HepG2 (cell line): ENCODE measurements around the gene PDPK1. TPM values are rescaled to one million over a fixed set of nuclear protein-coding genes. Genes with fewer than 3 reads are reported as not detected.

ENCODE experiments used
- ATAC-seq: fragments of 200-7000 bp; cut with Tn5 transposase; 3 replicates; pipeline ENCODE4 v1.9.1; 2020; ENCODE audit warnings: mild to moderate bottlenecking, moderate library complexity
- BruUV-seq: library from RNA; stranded (reverse); fragments of 400-500 nt; replicated peaks from 2 replicates; lab custom pipeline; 2021; lab: Mats Ljungman, UMichigan
- CTCF ChIA-PET: fragments of 300-600 bp; formaldehyde crosslinking; extraction: SDS; loops from one replicate; lab custom pipeline; 2021; ENCODE audit warnings: low total read pairs, inconsistent platforms, low intra/inter-chr PET ratio; lab: Yijun Ruan, JAX
- POLR2A ChIA-PET: fragments of 350-600 bp; sonication (Branson Sonifier 250); formaldehyde crosslinking; loops from one replicate; lab custom pipeline; 2020; ENCODE audit warnings: antibody characterized with exemption, inconsistent platforms; lab: Yijun Ruan, JAX
- DNase-seq: peaks from one replicate; pipeline ENCODE4 v3.0.0-alpha.2; 2015; ENCODE audit warnings: low spot score
- FAIRE-seq: peaks from 3 replicates; lab custom pipeline; 2011; peaks lifted over from hg19 to GRCh38; lab: Jason Lieb, UNC
- H2AFZ ChIP-seq: one replicate; pipeline ENCODE4 v1.6.1; 2011; ENCODE audit warnings: low read length, inconsistent platforms
- H3K27ac ChIP-seq: fragments of 300-600 bp; 3 replicates; pipeline ENCODE4 v1.8.0; 2011; ENCODE audit warnings: mixed run types, mild to moderate bottlenecking, mixed read lengths, low read length, inconsistent platforms; ENCODE audit not compliant: insufficient read depth; ENCODE audit errors: extremely low read length
- H3K27me3 ChIP-seq, 2 experiments: fragments of 200-600 bp in 1 of 2; 2 replicates in 1 of 2; 3 replicates in 1 of 2; pipeline versions ENCODE4 v1.6.0 to v1.8.0; 2011; ENCODE audit warnings: low read length in 2 of 2, mild to moderate bottlenecking in 2 of 2, moderate library complexity in 2 of 2, inconsistent platforms in 1 of 2; ENCODE audit not compliant: insufficient read depth in 2 of 2, control insufficient read depth in 1 of 2
- H3K36me3 ChIP-seq, 2 experiments: fragments of 200-600 bp in 1 of 2; replicated peaks in 1 of 2; 2 replicates in 1 of 2; 3 replicates in 1 of 2; pipeline versions ENCODE4 v1.5.1 to v1.8.0; 2011; ENCODE audit warnings: low read length in 2 of 2, inconsistent platforms in 1 of 2; ENCODE audit not compliant: insufficient read depth in 2 of 2, control insufficient read depth in 1 of 2
- H3K4me1 ChIP-seq: 2 replicates; pipeline ENCODE4 v1.5.1; 2012; ENCODE audit warnings: low read length, inconsistent platforms; ENCODE audit not compliant: insufficient read depth
- H3K4me2 ChIP-seq: 2 replicates; pipeline ENCODE4 v1.6.0; 2011; ENCODE audit warnings: low read depth, low read length, inconsistent platforms
- H3K4me3 ChIP-seq, 3 experiments: fragments of 200-600 bp in 1 of 3; sonication (generic), shearing (Covaris generic) in 1 of 3; replicated peaks in 1 of 3; 2 replicates each; pipeline ENCODE4 v1.5.1; 2011 to 2016; ENCODE audit warnings: low read length in 3 of 3, inconsistent platforms in 2 of 3, low read depth in 2 of 3, mild to moderate bottlenecking in 2 of 3, control low read depth in 1 of 3, mixed read lengths in 1 of 3; ENCODE audit not compliant: insufficient read depth in 1 of 3
- H3K79me2 ChIP-seq: one replicate; pipeline ENCODE4 v1.6.1; 2011; ENCODE audit warnings: low read length, inconsistent platforms; ENCODE audit not compliant: insufficient read depth
- H3K9ac ChIP-seq: 2 replicates; pipeline ENCODE4 v1.6.0; 2011; ENCODE audit warnings: mild to moderate bottlenecking, low read depth, low read length, inconsistent platforms; ENCODE audit not compliant: insufficient read depth
- H3K9me3 ChIP-seq: 2 replicates; pipeline ENCODE4 v1.5.1; 2012; ENCODE audit warnings: mild to moderate bottlenecking, low read length
- H4K20me1 ChIP-seq: 2 replicates; pipeline ENCODE4 v1.6.0; 2011; ENCODE audit warnings: inconsistent platforms, mild to moderate bottlenecking, low read length, moderate library complexity; ENCODE audit not compliant: insufficient read depth
- CEBPB ChIP-seq: IDR thresholded peaks from 2 replicates; pipeline ENCODE4 v1.6.1; 2011; ENCODE audit warnings: low read depth, low read length, improper control_type of control experiment, borderline replicate concordance
- CSRNP1 ChIP-seq: sonication (generic); formaldehyde crosslinking; IDR thresholded peaks from 2 replicates; pipeline ENCODE4 v1.8.1; 2023; ENCODE audit warnings: mild to moderate bottlenecking, missing genetic modification reagents
- JUNB ChIP-seq: sonication (generic); formaldehyde crosslinking; IDR thresholded peaks from 2 replicates; pipeline ENCODE4 v1.8.0; 2022; ENCODE audit warnings: missing genetic modification reagents, mild to moderate bottlenecking, borderline replicate concordance
- MAFF ChIP-seq: IDR thresholded peaks from 2 replicates; pipeline ENCODE4 v1.6.1; 2011; ENCODE audit warnings: low read depth, low read length, improper control_type of control experiment
- PHF20 ChIP-seq: sonication (generic); formaldehyde crosslinking; IDR thresholded peaks from 2 replicates; pipeline ENCODE4 v1.5.0; 2020; ENCODE audit warnings: mild to moderate bottlenecking, missing genetic modification reagents
- POLR2AphosphoS5 ChIP-seq: IDR thresholded peaks from 2 replicates; pipeline ENCODE4 v1.6.1; 2012; ENCODE audit warnings: low read depth, low read length
- RARG ChIP-seq: sonication (generic); formaldehyde crosslinking; IDR thresholded peaks from 2 replicates; pipeline ENCODE4 v1.4.0; 2020; ENCODE audit warnings: low read depth, mild to moderate bottlenecking, missing genetic modification reagents
- SP5 ChIP-seq: IDR thresholded peaks from 2 replicates; pipeline ENCODE4 v1.6.1; 2016; ENCODE audit warnings: low read depth, borderline replicate concordance
- TAF1 ChIP-seq: sonication (generic); formaldehyde crosslinking; IDR thresholded peaks from 2 replicates; pipeline ENCODE4 v1.4.0; 2020; ENCODE audit warnings: missing genetic modification reagents
- TBL1XR1 ChIP-seq: fragments of 150-350 bp; IDR thresholded peaks from 2 replicates; pipeline ENCODE4 v1.6.1; 2014; ENCODE audit warnings: borderline replicate concordance, low read length; ENCODE audit not compliant: partially characterized antibody
- ZBTB3 ChIP-seq: sonication (generic); formaldehyde crosslinking; IDR thresholded peaks from 2 replicates; pipeline ENCODE4 v1.4.0; 2020; ENCODE audit warnings: low read depth, mild to moderate bottlenecking, moderate library complexity, missing genetic modification reagents, borderline replicate concordance
- ZEB1 ChIP-seq: IDR thresholded peaks from 2 replicates; pipeline ENCODE4 v1.6.1; 2012; ENCODE audit warnings: mild to moderate bottlenecking, low read depth, inconsistent platforms; ENCODE audit not compliant: insufficient replicate concordance
- ZFY ChIP-seq: sonication (generic); formaldehyde crosslinking; IDR thresholded peaks from 2 replicates; pipeline ENCODE4 v1.4.0; 2020; ENCODE audit warnings: missing genetic modification reagents
- ZNF362 ChIP-seq: sonication (generic); formaldehyde crosslinking; IDR thresholded peaks from 2 replicates; pipeline ENCODE4 v1.4.0; 2020; ENCODE audit warnings: missing genetic modification reagents, mild to moderate bottlenecking, borderline replicate concordance
- ZNF609 ChIP-seq: sonication (generic); formaldehyde crosslinking; IDR thresholded peaks from 2 replicates; pipeline ENCODE4 v1.4.0; 2020; ENCODE audit warnings: mild to moderate bottlenecking, missing genetic modification reagents, borderline replicate concordance
- ZNF781 ChIP-seq: sonication (generic); formaldehyde crosslinking; IDR thresholded peaks from 2 replicates; pipeline ENCODE4 v1.5.1; 2020; ENCODE audit warnings: borderline replicate concordance, mild to moderate bottlenecking, missing genetic modification reagents; ENCODE audit errors: not compliant biosample characterization
- ZNF782 ChIP-seq: sonication (generic); formaldehyde crosslinking; IDR thresholded peaks from 2 replicates; pipeline ENCODE4 v1.4.0; 2020; ENCODE audit warnings: missing genetic modification reagents, mild to moderate bottlenecking, borderline replicate concordance
- whole genome bisulfite sequencing: methylation state at CpG from one replicate; pipeline ENCODE4 v1.1.6; 2017; ENCODE audit warnings: low lambda C conversion rate; 5-methylcytosine and 5-hydroxymethylcytosine counted together
- in situ Hi-C: cut with HindIII; loops from 2 replicates; pipeline ENCODE4 v1.10.0; 2017; ENCODE audit warnings: low pct_unique_long_range_greater_than_20kb; ENCODE audit not compliant: extremely low pct_ligation_motif_present
- intact Hi-C: fragments of 100-400 bp; cut with micrococcal nuclease; formaldehyde crosslinking; loops from one replicate; pipeline ENCODE4 v1.10.0; 2022; ENCODE audit not compliant: unreplicated experiment
- polyA plus RNA-seq, 8 experiments: library from polyadenylated mRNA; depleted of rRNA in 3 of 8; stranded (reverse) in 7 of 8; unstranded in 1 of 8; fragments of >200 nt; fragmentation: Illumina TruSeq in 4 of 8; extraction: Trizol in 4 of 8; gene quantifications; 2 replicates each; pipeline versions ENCODE4 v1.2.1 to v1.2.3, GENCODE V29; 2011 to 2016; ENCODE audit warnings: low read depth in 4 of 8, missing spikeins in 1 of 8, mixed read lengths in 1 of 8; ENCODE audit not compliant: insufficient read depth in 1 of 8
- total RNA-seq, 5 experiments: library from RNA; depleted of rRNA; stranded (reverse); fragments of >200 nt; fragmentation: Illumina TruSeq; extraction: Trizol; gene quantifications; 2 replicates each; pipeline ENCODE4 v1.2.3, GENCODE V29; 2016; ENCODE audit warnings: low read depth in 1 of 5

The PDPK1 gene
- total and polyA plus RNA-seq, 2 of the 13 experiments (the other 11 are each of a cell fraction or from before 2014, with no cell fraction given), result 59.6 to 129 TPM

- intact Hi-C loops (no loop called here), in situ Hi-C loops (no loop called here)
- no peaks in the 10 kb centered on the region for H4K20me1 ChIP-seq
- H3K79me2 ChIP-seq, result peaks cover 27% of the 10 kb centered on the region
- ATAC-seq (no peak), DNase-seq (no peak), FAIRE-seq (no peak)
- H3K27ac ChIP-seq, result peak overlapping the region; percentile 47
- peaks cover 66% of the 10 kb centered on the region for H3K4me1 ChIP-seq
- H3K36me3 ChIP-seq, result peaks cover 12 to 46% of the 10 kb centered on the region in 2 experiments
- ChIA-PET POLR2A (no interaction called here), CTCF (no interaction called here)
- no peaks in the 10 kb centered on the region for H3K9me3 ChIP-seq
- BruUV-seq, result no TSS peak
- H3K27me3 ChIP-seq, result no peaks in the 10 kb centered on the region
- WGBS, result 33% methylated on average over 4 of the region's 12 CpGs
- peak overlapping the region; percentile 43; the same call in 1 of the 2 replicates for H3K9ac ChIP-seq
- H3K4me2 ChIP-seq, result peak overlapping the region; percentile 53; the same call in 1 of the 2 replicates
- no peak overlapping the region for H2AFZ ChIP-seq
- peak overlapping the region in 1 of 3 experiments; percentile 37; a peak in 1 of 6 replicates for H3K4me3 ChIP-seq
- TF ChIP-seq ZFY (CRISPR knock-in tag), result no peak
- TF ChIP-seq SP5, result no peak
- TF ChIP-seq ZNF609 (CRISPR knock-in tag), result peak; percentile 41; the same call in 1 of the 2 replicates
- TF ChIP-seq ZEB1, result no peak
- TF ChIP-seq TBL1XR1, result no peak
- TF ChIP-seq POLR2AphosphoS5, result no peak
- no peak for TF ChIP-seq TAF1 (CRISPR knock-in tag)
- TF ChIP-seq ZNF362 (CRISPR knock-in tag), result no peak
- TF ChIP-seq RARG (CRISPR knock-in tag), result no peak
- no peak for TF ChIP-seq PHF20 (CRISPR knock-in tag)
- no peak for TF ChIP-seq JUNB (CRISPR knock-in tag)
- no peak for TF ChIP-seq MAFF
- TF ChIP-seq ZNF781 (CRISPR knock-in tag), result no peak
- no peak for TF ChIP-seq CSRNP1 (CRISPR knock-in tag)
- TF ChIP-seq ZNF782 (CRISPR knock-in tag), result no peak
- TF ChIP-seq ZBTB3 (CRISPR knock-in tag), result no peak
- TF ChIP-seq CEBPB, result no peak
These were observed 10.6 kb upstream of the PDPK1 start for GRCh38 chr16:2527071-2527783.
